ENCODE data around the gene C16orf54. TPM values are rescaled to one million over a fixed set of nuclear protein-coding genes. Genes with fewer than 3 reads are reported as not detected.
A peak's percentile ranks its signal among the peaks of the same experiment; 100 is the strongest.
"Not testable (repeated sequence)": the region's sequence is repeated elsewhere in the genome, so short reads cannot be mapped to it uniquely, and the experiment has no call there.

C16orf54 gene
- polyA plus RNA-seq, 4 donors = 0.16 to 0.42 (median 0.26) TPM

DNA sequence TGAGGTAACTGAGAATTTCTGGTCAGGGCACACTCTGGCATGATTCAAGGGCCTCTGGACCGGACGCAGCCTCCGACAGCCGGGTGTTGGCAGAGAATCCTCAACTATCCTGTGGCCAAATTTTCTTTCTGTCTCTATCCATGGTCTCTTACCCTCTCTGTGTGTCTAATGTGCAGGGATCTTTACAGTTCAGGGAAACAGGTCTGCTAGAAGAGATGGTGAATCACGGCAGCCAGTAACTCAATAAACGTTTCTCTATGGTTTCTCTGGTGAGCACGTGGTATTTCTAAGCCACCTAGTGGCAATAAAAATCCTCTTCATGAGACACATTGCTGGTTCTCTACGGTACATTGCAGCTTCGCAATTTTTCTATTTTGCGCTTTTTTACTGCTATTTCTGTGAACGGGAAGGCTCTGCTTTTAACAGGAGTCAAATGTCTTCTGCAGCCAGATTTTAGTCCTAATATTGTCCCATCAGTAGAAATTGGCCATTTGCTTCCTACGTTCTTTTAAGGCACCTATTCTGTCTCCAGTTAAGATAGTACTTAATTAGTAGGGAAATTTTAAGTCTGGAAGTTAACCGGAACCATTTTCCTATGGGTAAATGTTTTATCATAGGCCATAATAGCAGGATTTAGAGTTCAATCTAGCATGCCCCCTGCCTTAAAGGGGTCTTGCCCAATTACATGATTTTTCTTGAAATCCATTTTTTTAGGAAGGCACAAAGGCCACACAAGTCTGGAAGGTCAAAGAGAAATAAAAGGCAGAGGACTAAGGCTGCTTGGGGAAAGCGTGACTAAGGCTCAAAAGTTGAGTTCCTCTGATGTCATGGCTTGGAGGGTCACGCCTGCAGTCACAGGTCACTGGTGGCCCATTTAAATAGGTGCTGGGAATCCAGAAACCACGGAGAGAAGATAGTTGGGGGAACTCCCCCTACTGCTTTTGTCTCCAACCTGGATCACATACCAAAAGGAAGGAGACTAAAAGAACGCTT, 35.3 kb downstream of the C16orf54 start:
- peak in 3 of 4 donors; percentile 49 to 52 (median 50) for DNase-seq (ENCODE audit: low read depth in 4 of 4, low spot score in 3 of 4)

DNA sequence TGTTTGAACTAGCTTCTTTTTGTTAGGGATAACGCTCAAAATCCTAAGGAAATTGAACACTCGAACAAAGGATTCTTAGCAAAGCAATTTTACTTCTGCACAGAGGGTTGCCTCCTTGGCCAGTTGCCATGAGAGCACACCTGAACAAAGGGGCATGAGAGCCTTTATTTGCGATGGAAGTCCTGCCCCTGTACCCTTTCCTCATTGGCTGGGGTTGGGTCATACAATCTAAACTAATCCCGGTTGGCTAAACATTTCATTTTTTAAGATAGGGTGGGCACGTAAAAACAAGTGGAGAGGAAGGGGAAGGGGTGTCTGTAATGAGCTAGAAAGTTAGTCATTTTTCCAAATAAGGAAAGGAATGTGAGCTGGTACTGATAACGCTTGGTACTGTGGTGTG, 36.1 kb downstream of the C16orf54 start:
- not testable (repeated sequence) for DNase-seq (ENCODE audit: low read depth in 4 of 4, low spot score in 3 of 4)

DNA sequence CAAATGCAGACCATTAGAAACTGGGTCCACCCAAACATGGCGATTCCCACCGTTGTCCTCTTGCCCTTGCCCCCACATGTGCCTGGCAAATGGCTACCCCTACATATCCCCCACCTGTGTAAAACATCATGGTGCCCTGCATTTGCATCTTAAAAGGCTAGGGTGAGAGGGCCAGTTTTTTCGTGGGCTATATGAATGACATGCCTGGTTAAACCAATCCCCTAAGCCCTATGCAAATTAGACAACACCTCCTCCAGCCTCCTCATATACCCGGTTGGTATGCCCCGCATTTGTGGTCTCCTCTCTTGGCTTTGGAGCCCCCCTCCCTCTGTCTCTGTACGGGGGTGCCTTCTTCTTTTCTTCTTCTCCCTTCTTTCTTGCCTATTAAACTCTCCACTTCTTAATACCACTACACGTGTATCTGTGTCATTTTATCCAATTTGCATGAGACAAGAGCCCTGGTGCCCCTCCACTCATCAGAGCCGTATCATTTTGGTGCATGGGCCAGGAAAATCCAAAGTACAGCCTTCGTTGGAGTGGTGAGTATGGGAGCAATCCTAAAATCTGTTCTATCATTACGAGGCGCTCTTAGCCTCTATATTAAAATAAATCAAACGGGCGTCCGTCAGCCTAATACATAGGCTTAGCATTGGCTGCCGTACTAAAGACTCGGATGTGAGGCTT, 36.7 kb downstream of the C16orf54 start:
- DNase-seq (ENCODE audit: low read depth in 4 of 4, low spot score in 3 of 4) = no peak

DNA sequence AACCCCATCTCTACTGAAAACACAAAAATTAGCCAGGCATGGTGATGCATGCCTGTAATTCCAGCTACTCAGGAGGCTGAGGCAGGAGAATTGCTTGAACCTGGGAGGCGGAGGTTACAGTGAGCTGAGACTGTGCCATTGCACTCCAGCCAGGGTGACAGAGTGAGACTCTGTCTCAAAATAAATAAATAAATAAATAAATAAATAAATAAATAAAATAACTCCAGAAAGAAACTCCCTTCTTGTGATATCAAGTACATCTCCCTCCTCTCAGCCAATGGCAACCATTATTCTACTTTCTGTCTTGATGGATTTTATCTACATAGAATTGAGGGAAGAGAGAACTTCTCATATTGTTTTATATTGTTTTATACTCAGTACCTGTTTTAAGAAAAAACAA, 38.6 kb downstream of the C16orf54 start:
- not testable (repeated sequence) for DNase-seq (ENCODE audit: low read depth in 4 of 4, low spot score in 3 of 4)

- no peak for DNase-seq (ENCODE audit: low read depth in 4 of 4, low spot score in 3 of 4)
Observed at GRCh38 chr16:29705030-29705429, 40.8 kb downstream of the C16orf54 start.

GRCh38 chr16:29702269-29702668, 43.5 kb downstream of the C16orf54 start:
- DNase-seq (ENCODE audit: low read depth in 4 of 4, low spot score in 3 of 4) = no peak

- DNase-seq (ENCODE audit: low read depth in 4 of 4, low spot score in 3 of 4) = no peak
Observed at GRCh38 chr16:29701214-29701555, 44.6 kb downstream of the C16orf54 start.

- peak in 1 of 4 donors; percentile 39 for DNase-seq (ENCODE audit: low read depth in 4 of 4, low spot score in 3 of 4)
Observed at GRCh38 chr16:29700253-29700987, 45.4 kb downstream of the C16orf54 start.

- DNase-seq (ENCODE audit: low read depth in 4 of 4, low spot score in 3 of 4) = no peak
Observed at GRCh38 chr16:29699324-29700219, 46.2 kb downstream of the C16orf54 start.

DNA sequence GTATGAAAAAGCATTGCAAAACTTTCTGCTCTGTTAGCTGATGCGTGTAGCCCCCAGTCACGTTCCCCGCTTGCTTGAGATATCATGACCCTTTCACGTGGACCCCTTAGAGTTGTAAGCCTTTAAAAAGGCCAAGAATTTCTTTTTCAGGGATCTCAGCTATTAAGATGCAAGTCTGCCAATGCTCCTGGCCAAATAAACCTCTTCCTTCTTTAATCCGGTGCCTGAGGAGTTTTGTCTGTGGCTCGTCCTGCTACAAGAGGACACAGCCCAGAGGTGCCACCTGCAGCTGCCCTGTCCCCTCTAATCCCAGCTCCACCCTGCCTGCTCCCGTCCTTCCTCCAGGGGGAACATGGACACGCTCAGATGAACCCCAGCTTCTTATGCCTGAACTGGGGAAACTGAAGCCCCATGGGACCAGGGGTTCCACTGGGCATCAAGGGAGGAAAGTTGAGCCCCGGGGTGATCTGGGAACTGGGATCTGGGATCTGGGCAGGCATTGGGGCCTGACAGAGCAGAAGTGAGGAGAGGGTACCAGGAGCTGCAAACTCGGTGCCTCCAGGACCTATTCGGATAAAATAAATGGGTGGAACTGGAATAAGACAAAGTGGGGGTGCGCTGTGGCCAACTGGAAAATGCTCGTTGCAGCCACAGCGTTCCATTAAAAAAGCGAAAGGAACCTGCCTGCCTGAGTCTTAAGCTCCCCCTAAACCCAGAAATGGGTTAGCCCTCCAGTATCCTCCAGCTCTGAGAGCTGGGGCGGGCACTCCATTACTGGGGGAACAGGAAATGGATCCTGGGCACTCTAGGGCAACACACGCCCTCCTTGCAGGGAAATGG, 47.1 kb downstream of the C16orf54 start:
- no peak for DNase-seq (ENCODE audit: low read depth in 4 of 4, low spot score in 3 of 4)

DNA sequence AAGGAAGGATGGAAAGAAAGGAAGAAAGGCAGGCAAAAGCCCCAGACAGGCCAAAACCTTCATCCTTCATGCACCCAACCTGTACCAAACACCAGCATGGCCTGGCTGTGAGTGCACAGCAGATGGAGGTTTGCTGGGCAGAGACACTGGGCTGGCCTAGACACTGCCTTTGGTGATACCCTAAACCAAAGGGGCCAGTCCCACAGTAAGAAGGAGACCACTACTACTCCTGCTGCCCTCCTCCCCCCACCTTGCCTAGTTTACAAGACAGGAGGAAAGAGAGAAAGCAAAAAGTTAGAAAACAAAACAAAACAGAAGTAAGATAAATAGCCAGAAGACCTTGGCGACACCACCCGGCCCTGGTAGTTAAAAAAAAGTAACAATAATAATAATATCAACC, 47.7 kb downstream of the C16orf54 start:
- no peak for DNase-seq (ENCODE audit: low read depth in 4 of 4, low spot score in 3 of 4)

DNA sequence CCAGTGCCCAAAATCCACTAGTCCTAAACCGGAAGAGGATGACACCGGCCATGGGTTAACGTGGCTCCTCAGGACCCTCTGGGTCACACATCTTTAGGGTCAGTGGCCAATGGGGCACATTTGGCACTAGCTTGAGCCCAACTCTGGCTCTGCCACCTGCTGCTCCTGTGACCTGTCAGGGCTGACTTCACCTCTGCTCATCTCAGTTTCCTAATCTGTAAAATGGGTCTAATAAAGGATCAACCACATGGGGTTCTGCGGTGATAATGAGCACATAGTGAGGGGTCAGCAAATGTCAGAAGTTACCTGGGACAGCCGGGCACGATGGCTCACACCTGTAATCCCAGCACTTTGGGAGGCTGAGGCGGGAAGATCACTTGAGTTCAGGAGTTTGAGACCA, 48.4 kb downstream of the C16orf54 start:
- DNase-seq (ENCODE audit: low read depth in 4 of 4, low spot score in 3 of 4) = no peak

- no peak for DNase-seq (ENCODE audit: low read depth in 4 of 4, low spot score in 3 of 4)
Observed at GRCh38 chr16:29696881-29697331, 48.9 kb downstream of the C16orf54 start.

GRCh38 chr16:29695675-29696074, 50.1 kb downstream of the C16orf54 start:
- DNase-seq (ENCODE audit: low read depth in 4 of 4, low spot score in 3 of 4) = not testable (repeated sequence)

GRCh38 chr16:29694384-29695195, 51.2 kb downstream of the C16orf54 start:
- no peak for DNase-seq (ENCODE audit: low read depth in 4 of 4, low spot score in 3 of 4)

- not testable (repeated sequence) for DNase-seq (ENCODE audit: low read depth in 4 of 4, low spot score in 3 of 4)
Observed at GRCh38 chr16:29692606-29693005, 53.2 kb downstream of the C16orf54 start.

Data from left renal pelvis (tissue), 4 donors.